ENCODE measurements around the gene TTLL11. TPM values are rescaled to one million over a fixed set of nuclear protein-coding genes. Genes with fewer than 3 reads are reported as not detected.

TTLL11 gene
- polyA plus RNA-seq, 1 of the 3 experiments (the other 2 are of a cell fraction) = 6.8 TPM

DNA sequence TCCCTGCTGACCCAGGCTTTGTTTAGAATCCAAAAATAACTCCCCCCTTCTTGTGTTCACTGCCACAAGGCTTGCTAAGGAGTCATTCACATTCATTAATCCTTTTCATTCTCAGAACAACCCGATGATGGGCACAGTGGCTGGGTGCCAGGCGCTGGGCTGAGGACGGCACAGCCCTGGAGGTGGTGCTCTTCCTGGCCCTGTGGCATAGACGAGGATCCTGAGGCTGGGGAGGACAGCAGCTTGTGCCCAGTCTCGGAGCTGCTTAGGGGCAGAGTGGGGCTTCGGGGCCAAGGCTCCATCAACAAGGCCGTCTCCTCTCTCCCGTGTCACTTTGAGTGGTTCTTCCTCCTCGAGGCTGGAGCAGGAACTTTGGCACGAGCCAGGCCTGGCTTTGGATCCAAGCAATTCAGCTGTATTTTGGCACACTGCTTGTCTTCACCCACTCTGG lies 166.7 kb downstream of the TTLL11 start (continued):
- no peak for TF ChIP-seq JUND (IDR thresholded peaks at IDR 0.05)

DNA sequence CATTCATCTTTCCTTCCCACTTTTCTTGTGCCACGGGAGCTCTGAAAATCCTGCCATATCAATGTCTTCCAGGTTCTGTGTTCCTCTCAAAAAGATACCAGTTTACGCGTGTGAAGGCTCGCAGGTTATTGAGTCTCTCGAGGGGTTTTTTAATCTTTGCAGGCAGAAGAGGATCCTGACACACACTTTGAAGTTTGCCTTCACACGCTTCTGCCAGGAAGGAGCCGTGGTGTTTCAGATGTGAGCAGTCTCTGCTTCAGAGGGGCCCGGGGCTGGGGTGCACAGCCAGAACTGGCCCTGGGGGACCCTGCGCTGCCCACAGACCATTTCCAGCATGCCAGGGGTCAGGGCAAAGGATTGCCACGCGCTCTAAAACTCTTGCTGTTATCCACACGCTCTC lies 167.2 kb downstream of the TTLL11 start:
- no peak overlapping the region for H3K9ac ChIP-seq
- H3K9me2 ChIP-seq = no peaks in the 10 kb centered on the region
- H3K36me3 ChIP-seq (replicated peaks in 1 of 2; ENCODE audit: control insufficient read depth in 1 of 2, insufficient read depth in 2 of 2, low read length in 1 of 2) = peaks cover 0 to 9% of the 10 kb centered on the region in 2 experiments
- CTCF ChIA-PET = no interaction called here
- peaks cover 0 to 5% of the 10 kb centered on the region in 2 experiments; a peak in 1 of 4 replicates for H3K4me1 ChIP-seq (ENCODE audit: control insufficient read depth in 1 of 2, insufficient read depth in 2 of 2, low read depth in 1 of 2, low read length in 1 of 2)
- TF ChIP-seq JUND (IDR thresholded peaks at IDR 0.05) = no peak
- TF ChIP-seq CTCF (IDR thresholded peaks at IDR 0.05) = no peak
- no peak for TF ChIP-seq GABPA (IDR thresholded peaks at IDR 0.05; ENCODE audit: low read depth)
- TF ChIP-seq RAD21 (IDR thresholded peaks at IDR 0.05; ENCODE audit: low read length) = no peak
- no peak for TF ChIP-seq CHD2 (IDR thresholded peaks at IDR 0.05; ENCODE audit: low read length, partially characterized antibody)
- TF ChIP-seq RCOR1 (IDR thresholded peaks at IDR 0.05; ENCODE audit: low read length) = no peak
- TF ChIP-seq TEAD4 (IDR thresholded peaks at IDR 0.05; ENCODE audit: borderline replicate concordance, insufficient read depth) = no peak
- TF ChIP-seq RXRA (IDR thresholded peaks at IDR 0.05; ENCODE audit: borderline replicate concordance, low read depth) = no peak
- TF ChIP-seq SIN3A (IDR thresholded peaks at IDR 0.05; ENCODE audit: borderline replicate concordance, low read depth, low read length) = no peak
- no peak for TF ChIP-seq GATA2 (CRISPR knock-in tag; IDR thresholded peaks at IDR 0.05)
- TF ChIP-seq MXI1 (IDR thresholded peaks at IDR 0.05; ENCODE audit: low read depth, low read length) = no peak
- no peak overlapping the region for H3K4me2 ChIP-seq
- POLR2A ChIA-PET = no interaction called here
- DNase-seq = no peak
- H3K27me3 ChIP-seq (ENCODE audit: insufficient read depth) = no peaks in the 10 kb centered on the region
- no peaks in the 10 kb centered on the region for H4K20me1 ChIP-seq (ENCODE audit: insufficient read depth)
- 100% methylated on average over 12 of the region's 12 CpGs for WGBS (ENCODE audit: low lambda C conversion rate)
- no peak overlapping the region for H3K4me3 ChIP-seq (ENCODE audit: low read depth in 2 of 2, low read length in 1 of 2)
- no peak overlapping the region for H3K27ac ChIP-seq (ENCODE audit: low read depth in 2 of 2, low read length in 1 of 2)
- H3K9me3 ChIP-seq = no peaks in the 10 kb centered on the region
- peaks cover 3% of the 10 kb centered on the region for H3F3A ChIP-seq (replicated peaks; ENCODE audit: insufficient read depth)
- H3K79me2 ChIP-seq (ENCODE audit: insufficient read depth) = peaks cover 29% of the 10 kb centered on the region
- H2AFZ ChIP-seq (ENCODE audit: low read depth) = no peak overlapping the region

DNA sequence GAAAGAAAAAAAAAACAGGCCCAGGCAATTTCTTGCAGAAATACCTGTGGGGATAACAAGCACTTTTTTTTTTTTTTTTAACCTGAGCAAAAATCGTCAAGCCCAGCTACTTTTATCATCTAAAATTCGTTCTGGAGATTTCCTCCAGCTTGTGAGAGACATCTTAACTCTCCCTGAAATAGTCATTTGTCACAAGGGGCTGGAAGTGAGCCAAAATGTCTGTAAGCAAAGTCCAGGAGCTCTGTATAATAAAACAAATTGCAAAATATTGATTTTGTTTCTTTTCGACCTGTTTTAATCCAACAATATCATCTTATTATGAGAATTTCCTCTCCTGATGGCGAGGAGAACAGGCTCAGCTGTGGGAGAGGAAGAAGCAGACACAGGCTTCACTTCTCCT lies 168.4 kb downstream of the TTLL11 start:
- DNase-seq = no peak
- Histone ChIP-seq H3K4me2 (no peak overlapping the region), H2AFZ (ENCODE audit: low read depth) (no peak overlapping the region), H3K9me3 (no peaks in the 10 kb centered on the region), H3K4me1 (ENCODE audit: control insufficient read depth in 1 of 2, insufficient read depth in 2 of 2, low read depth in 1 of 2, low read length in 1 of 2) (0 out of 4 replicates have a peak, but pooled peaks cover 0 to 5% of the 10 kb centered on the region in 2 experiments), H3K9ac (no peak overlapping the region), H3K27me3 (ENCODE audit: insufficient read depth) (no peaks in the 10 kb centered on the region), H3K27ac (ENCODE audit: low read depth in 2 of 2, low read length in 1 of 2) (no peak overlapping the region), H3K79me2 (ENCODE audit: insufficient read depth) (peaks cover 20% of the 10 kb centered on the region), H3K36me3 (replicated peaks in 1 of 2; ENCODE audit: control insufficient read depth in 1 of 2, insufficient read depth in 2 of 2, low read length in 1 of 2) (peaks cover 0 to 9% of the 10 kb centered on the region in 2 experiments), H3F3A (replicated peaks; ENCODE audit: insufficient read depth) (peaks cover 4% of the 10 kb centered on the region), H3K4me3 (ENCODE audit: low read depth in 2 of 2, low read length in 1 of 2) (no peak overlapping the region), H4K20me1 (ENCODE audit: insufficient read depth) (no peaks in the 10 kb centered on the region), H3K9me2 (no peaks in the 10 kb centered on the region)
- WGBS (ENCODE audit: low lambda C conversion rate) = 76% methylated on average over 4 of the region's 4 CpGs
- ChIA-PET CTCF (interaction anchor here (1.4 kb wide), 1 partner anchor 238 kb away, joined by 3 read pairs; no protein-coding TSS in a partner anchor), POLR2A (no interaction called here)
- no peak for TF ChIP-seq POLR2AphosphoS5 (IDR thresholded peaks at IDR 0.05; ENCODE audit: low read depth, low read length)
- TF ChIP-seq GATA2 (CRISPR knock-in tag; IDR thresholded peaks at IDR 0.05) = no peak
- no peak for TF ChIP-seq SIN3A (IDR thresholded peaks at IDR 0.05; ENCODE audit: borderline replicate concordance, low read depth, low read length)
- TF ChIP-seq GABPA (IDR thresholded peaks at IDR 0.05; ENCODE audit: low read depth) = no peak
- TF ChIP-seq, protein P1, sequence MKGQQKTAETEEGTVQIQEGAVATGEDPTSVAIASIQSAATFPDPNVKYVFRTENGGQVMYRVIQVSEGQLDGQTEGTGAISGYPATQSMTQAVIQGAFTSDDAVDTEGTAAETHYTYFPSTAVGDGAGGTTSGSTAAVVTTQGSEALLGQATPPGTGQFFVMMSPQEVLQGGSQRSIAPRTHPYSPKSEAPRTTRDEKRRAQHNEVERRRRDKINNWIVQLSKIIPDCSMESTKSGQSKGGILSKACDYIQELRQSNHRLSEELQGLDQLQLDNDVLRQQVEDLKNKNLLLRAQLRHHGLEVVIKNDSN (IDR thresholded peaks at IDR 0.05; ENCODE audit: borderline replicate concordance, low read depth) = no peak
- no peak for TF ChIP-seq PBX3 (IDR thresholded peaks at IDR 0.05)
- TF ChIP-seq ELF1 (IDR thresholded peaks at IDR 0.05) = no peak
- TF ChIP-seq IRF3 (IDR thresholded peaks at IDR 0.05; ENCODE audit: low read depth, low read length) = no peak
- no peak for TF ChIP-seq MEF2A (IDR thresholded peaks at IDR 0.05; ENCODE audit: borderline replicate concordance, low read depth)
- TF ChIP-seq FOXJ3 (CRISPR knock-in tag; IDR thresholded peaks at IDR 0.05) = no peak
- TF ChIP-seq FOXM1 (IDR thresholded peaks at IDR 0.05; ENCODE audit: low read depth) = no peak
- no peak for TF ChIP-seq RXRA (IDR thresholded peaks at IDR 0.05; ENCODE audit: borderline replicate concordance, low read depth)
- TF ChIP-seq RAD21 (IDR thresholded peaks at IDR 0.05; ENCODE audit: low read length) = no peak
- no peak for TF ChIP-seq NRF1 (IDR thresholded peaks at IDR 0.05; ENCODE audit: low read depth, low read length)
- no peak for TF ChIP-seq EZH2phosphoT487 (IDR thresholded peaks at IDR 0.05; ENCODE audit: borderline replicate concordance, low read depth)
- no peak for TF ChIP-seq TAF1 (IDR thresholded peaks at IDR 0.05; ENCODE audit: borderline replicate concordance, low read depth, low read length)
- TF ChIP-seq EP300 (IDR thresholded peaks at IDR 0.05; ENCODE audit: borderline replicate concordance in 1 of 2, low read depth in 1 of 2, low read length in 1 of 2) = no peak
- TF ChIP-seq JUND (IDR thresholded peaks at IDR 0.05) = no peak

Data from SK-N-SH (cell line).